ENCODE measurements around the gene CACNG8.
A peak's percentile ranks its signal among the peaks of the same experiment; 100 is the strongest.
"Not testable (repeated sequence)": the region's sequence is repeated elsewhere in the genome, so short reads cannot be mapped to it uniquely, and the experiment has no call there.

Gene CACNG8

GRCh38 chr19:53962887-53963431, at the start of gene CACNG8:
CACNG8 (plus strand) TSS chr19:53962937.
- DNase-seq, result no peak

GRCh38 chr19:53915000-53915399, 47.7 kb upstream of the CACNG8 start:
- no peak for DNase-seq

GRCh38 chr19:53916004-53916403, 46.7 kb upstream of the CACNG8 start:
- no peak for DNase-seq

- DNase-seq, result no peak
These were observed 45.4 kb upstream of the CACNG8 start for GRCh38 chr19:53917356-53917755.

- DNase-seq, result peak; percentile 10
These were observed 35.0 kb upstream of the CACNG8 start for GRCh38 chr19:53927739-53928138.

- DNase-seq, result no peak
These were observed 26.7 kb upstream of the CACNG8 start for GRCh38 chr19:53936029-53936428.

- no peak for DNase-seq
These were observed 20.5 kb upstream of the CACNG8 start for GRCh38 chr19:53942001-53942786.

- no peak for DNase-seq
These were observed 18.3 kb upstream of the CACNG8 start for GRCh38 chr19:53944416-53944815.

GRCh38 chr19:53944933-53945332, 17.8 kb upstream of the CACNG8 start:
- no peak for DNase-seq

GRCh38 chr19:53945441-53945840, 17.3 kb upstream of the CACNG8 start:
- DNase-seq, result no peak

GRCh38 chr19:53945998-53946397, 16.7 kb upstream of the CACNG8 start:
- no peak for DNase-seq

- no peak for DNase-seq
These were observed 15.1 kb upstream of the CACNG8 start for GRCh38 chr19:53947624-53948023.

GRCh38 chr19:53948611-53949010, 14.1 kb upstream of the CACNG8 start:
- not testable (repeated sequence) for DNase-seq

GRCh38 chr19:53951436-53951835, 11.3 kb upstream of the CACNG8 start:
- DNase-seq, result no peak

- no peak for DNase-seq
These were observed 10.8 kb upstream of the CACNG8 start for GRCh38 chr19:53951947-53952346.

- no peak for DNase-seq
These were observed 9.4 kb upstream of the CACNG8 start for GRCh38 chr19:53953383-53953782.

GRCh38 chr19:53957448-53958167, 5.1 kb upstream of the CACNG8 start:
- DNase-seq, result no peak

GRCh38 chr19:53958168-53958571, 4.6 kb upstream of the CACNG8 start:
- no peak for DNase-seq

- DNase-seq, result no peak
These were observed 3.6 kb upstream of the CACNG8 start for GRCh38 chr19:53958823-53959757.

GRCh38 chr19:53960187-53960586, 2.5 kb upstream of the CACNG8 start:
- no peak for DNase-seq

- DNase-seq, result no peak
These were observed 1.9 kb upstream of the CACNG8 start for GRCh38 chr19:53960886-53961285.

- no peak for DNase-seq
These were observed 997 bp upstream of the CACNG8 start for GRCh38 chr19:53961523-53962356.

Measured in activated CD4-positive, alpha-beta T cell treated with anti-CD3 and anti-CD28 coated beads, Interleukin-2, amount 50 U/mL, for 16 hours (primary cell).